Endothelial cell of umbilical vein (primary cell): ENCODE measurements around the gene CNPY3. TPM values are rescaled to one million over a fixed set of nuclear protein-coding genes. Genes with fewer than 3 reads are reported as not detected.

Experiments
- BruUV-seq: library from RNA; stranded (reverse); fragments of 400-500 nt; replicated peaks from 2 replicates; lab custom pipeline; 2021; lab: Mats Ljungman, UMichigan
- CTCF ChIA-PET: fragments of 300-600, 350-600 bp; sonication (Branson Sonifier 250); formaldehyde crosslinking; loops from one replicate; lab custom pipeline; 2021; ENCODE audit warnings: antibody characterized with exemption, inconsistent platforms; lab: Charles Lee
- POLR2A ChIA-PET: fragments of 300-600, 350-600 bp; sonication (Branson Sonifier 250); formaldehyde crosslinking; loops from one replicate; lab custom pipeline; 2021; ENCODE audit warnings: antibody characterized with exemption, inconsistent platforms; lab: Charles Lee
- DNase-seq: peaks from one replicate; pipeline ENCODE4 v3.0.0-alpha.2; 2011; ENCODE audit warnings: low read depth, low spot score
- FAIRE-seq: peaks from 2 replicates; lab custom pipeline; 2011; peaks lifted over from hg19 to GRCh38; lab: Jason Lieb, UNC
- H2AFZ ChIP-seq: 2 replicates; pipeline ENCODE4 v1.6.0; 2012; ENCODE audit warnings: low read depth, low read length, control low read depth, inconsistent platforms
- H3K27ac ChIP-seq: 2 replicates; pipeline ENCODE4 v1.5.1; 2011; ENCODE audit warnings: low read depth, mild to moderate bottlenecking, control low read depth, low read length, moderate library complexity; ENCODE audit not compliant: insufficient read depth
- H3K27me3 ChIP-seq, 2 experiments: 2 replicates each; pipeline versions ENCODE4 v1.6.0 to v1.6.1; 2011; ENCODE audit warnings: low read length in 2 of 2, mixed read lengths in 1 of 2; ENCODE audit not compliant: control insufficient read depth in 2 of 2, insufficient read depth in 2 of 2
- H3K36me3 ChIP-seq, 2 experiments: 2 replicates in 1 of 2; 3 replicates in 1 of 2; pipeline ENCODE4 v1.5.1; 2011; ENCODE audit warnings: low read length in 2 of 2, mild to moderate bottlenecking in 1 of 2, moderate library complexity in 1 of 2; ENCODE audit not compliant: control insufficient read depth in 2 of 2, insufficient read depth in 2 of 2; ENCODE audit errors: extremely low read depth in 1 of 2
- H3K4me1 ChIP-seq: 3 replicates; pipeline ENCODE4 v1.5.1; 2011; ENCODE audit warnings: mild to moderate bottlenecking, low read length; ENCODE audit not compliant: control insufficient read depth, insufficient read depth; ENCODE audit errors: extremely low read depth
- H3K4me2 ChIP-seq: 2 replicates; pipeline ENCODE4 v1.6.1; 2011; ENCODE audit warnings: low read length, control low read depth, mixed read lengths; ENCODE audit not compliant: insufficient read depth
- H3K4me3 ChIP-seq, 3 experiments: fragments of 200-600 bp in 1 of 3; sonication (generic), shearing (Covaris generic) in 1 of 3; replicated peaks in 1 of 3; 2 replicates each; pipeline ENCODE4 v1.5.1; 2011 to 2016; ENCODE audit warnings: control low read depth in 3 of 3, low read length in 3 of 3, mild to moderate bottlenecking in 2 of 3, inconsistent platforms in 1 of 3, low read depth in 1 of 3, moderate library complexity in 1 of 3; ENCODE audit not compliant: insufficient read depth in 1 of 3
- H3K79me2 ChIP-seq: 2 replicates; pipeline ENCODE4 v1.6.0; 2012; ENCODE audit warnings: low read length, inconsistent platforms; ENCODE audit not compliant: control insufficient read depth, insufficient read depth
- H3K9ac ChIP-seq: replicated peaks from 2 replicates; pipeline ENCODE3; 2011; ENCODE audit warnings: low read length, control low read depth; ENCODE audit not compliant: insufficient read depth; ENCODE audit errors: extremely low read depth
- H3K9me1 ChIP-seq: replicated peaks from 3 replicates; pipeline ENCODE4 v1.6.0; 2011; ENCODE audit warnings: mild to moderate bottlenecking, low read length; ENCODE audit not compliant: control insufficient read depth, insufficient read depth; ENCODE audit errors: extremely low read depth
- H3K9me3 ChIP-seq: replicated peaks from 2 replicates; pipeline ENCODE4 v1.5.1; 2012; ENCODE audit warnings: low read length, inconsistent platforms; ENCODE audit not compliant: control insufficient read depth, insufficient read depth
- H4K20me1 ChIP-seq: replicated peaks from 2 replicates; pipeline ENCODE3; 2011; ENCODE audit warnings: mild to moderate bottlenecking, low read length; ENCODE audit not compliant: control insufficient read depth, insufficient read depth; ENCODE audit errors: extremely low read depth
- EZH2 ChIP-seq: IDR thresholded peaks from 2 replicates; pipeline ENCODE4 v1.6.1; 2012; ENCODE audit warnings: borderline replicate concordance, low read depth, mild to moderate bottlenecking, moderate library complexity, low read length, inconsistent platforms; ENCODE audit not compliant: severe bottlenecking
- FOS ChIP-seq: IDR thresholded peaks from 2 replicates; pipeline ENCODE4 v1.6.1; 2011; ENCODE audit warnings: mild to moderate bottlenecking, low read length, moderate library complexity, borderline replicate concordance; ENCODE audit not compliant: insufficient read depth
- GATA2 ChIP-seq: IDR thresholded peaks from 2 replicates; pipeline ENCODE4 v1.7.0; 2011; ENCODE audit warnings: low read depth, mild to moderate bottlenecking, moderate library complexity, mixed read lengths, low read length; ENCODE audit not compliant: insufficient read length, insufficient read depth
- MAX ChIP-seq: IDR thresholded peaks from 2 replicates; pipeline ENCODE4 v1.6.1; 2011; ENCODE audit not compliant: insufficient read depth, insufficient read length
- MYC ChIP-seq: IDR thresholded peaks from one replicate; pipeline ENCODE4 v1.6.1; 2011; ENCODE audit warnings: mild to moderate bottlenecking, low read depth, low read length
- POLR2A ChIP-seq: IDR thresholded peaks from 2 replicates; pipeline ENCODE4 v1.6.1; 2012; ENCODE audit warnings: low read depth, mild to moderate bottlenecking, control low read depth, low read length
- POLR2AphosphoS5 ChIP-seq: IDR thresholded peaks from 2 replicates; pipeline ENCODE4 v1.6.1; 2012; ENCODE audit warnings: low read depth, mild to moderate bottlenecking, control low read depth, low read length, moderate library complexity; ENCODE audit not compliant: insufficient read depth
- dilution Hi-C: fragments of 300-500 bp; cut with MboI; formaldehyde crosslinking; loops from one replicate; pipeline ENCODE4 v1.15.0; 2019; ENCODE audit warnings: low sequenced_read_pairs; ENCODE audit not compliant: extremely low pct_ligation_motif_present
- intact Hi-C: fragments of 100-400 bp; cut with micrococcal nuclease; formaldehyde crosslinking; loops from one replicate; pipeline ENCODE4 v1.10.0; 2022
- polyA plus RNA-seq, 4 experiments: library from polyadenylated mRNA; depleted of rRNA in 3 of 4; stranded (reverse) in 3 of 4; unstranded in 1 of 4; fragments of >200 nt; gene quantifications; 2 replicates each; pipeline versions ENCODE4 v1.2.1 to v1.2.3, GENCODE V29; 2011 to 2012; ENCODE audit warnings: missing spikeins in 1 of 4
- total RNA-seq: library from RNA; stranded (reverse); gene quantifications from 2 replicates; pipeline ENCODE4 v1.2.3, GENCODE V29; 2021

The CNPY3 gene
- total and polyA plus RNA-seq, 2 donors (not counting 3 experiments of a cell fraction or from before 2014, with no cell fraction given), result 40.8 to 53.1 TPM

- BruUV-seq, result no TSS peak
- peaks cover 10% of the 10 kb centered on the region for H3K4me1 ChIP-seq
- no peak for TF ChIP-seq FOS
- TF ChIP-seq POLR2AphosphoS5, result no peak
- no peak for TF ChIP-seq MYC
- no peak for TF ChIP-seq POLR2A
- no peak for TF ChIP-seq MAX
- no peak for TF ChIP-seq EZH2
- TF ChIP-seq GATA2, result no peak
- no peaks in the 10 kb centered on the region for H3K27me3 ChIP-seq
- peaks cover 0 to 17% of the 10 kb centered on the region in 2 experiments for H3K36me3 ChIP-seq
- DNase-seq (no peak), FAIRE-seq (no peak)
- H4K20me1 ChIP-seq, result no peaks in the 10 kb centered on the region
- no peak overlapping the region for H3K4me2 ChIP-seq
- H3K79me2 ChIP-seq, result no peaks in the 10 kb centered on the region
- H3K9me1 ChIP-seq, result no peaks in the 10 kb centered on the region
- dilution Hi-C loops (no loop called here), intact Hi-C loops (loop anchor here (5.0 kb wide), 1 partner anchor 50 kb away; the partner anchor contains the start of genes KLHDC3 and MEA1)
- POLR2A ChIA-PET, result no interaction called here
- H2AFZ ChIP-seq, result no peak overlapping the region
- H3K9ac ChIP-seq, result no peak overlapping the region
- CTCF ChIA-PET, result interaction anchor here (1.1 kb wide), 1 partner anchor 21 kb away, joined by 3 read pairs; the partner anchor contains the start of gene PPP2R5D
- H3K9me3 ChIP-seq, result no peaks in the 10 kb centered on the region
- no peak overlapping the region for H3K27ac ChIP-seq
- no peak overlapping the region for H3K4me3 ChIP-seq
Measured at GRCh38 chr6:42962502-42963178, 33.4 kb downstream of the CNPY3 start.
